Astrocyte (in vitro differentiated cells and primary cell): ENCODE results near the gene THBS1.

Source experiments
- EZH2 ChIP-seq: IDR thresholded peaks from 2 replicates; pipeline ENCODE4 v1.6.1; 2012; ENCODE audit warnings: mild to moderate bottlenecking, low read length, inconsistent platforms; ENCODE audit not compliant: insufficient read depth
- TF ChIP-seq, protein P1 (sequence below): IDR thresholded peaks from 2 replicates; pipeline ENCODE4 v1.5.1; 2011; ENCODE audit warnings: low read depth, mild to moderate bottlenecking, inconsistent platforms, low read length, moderate library complexity; ENCODE audit not compliant: insufficient read depth

DNA sequence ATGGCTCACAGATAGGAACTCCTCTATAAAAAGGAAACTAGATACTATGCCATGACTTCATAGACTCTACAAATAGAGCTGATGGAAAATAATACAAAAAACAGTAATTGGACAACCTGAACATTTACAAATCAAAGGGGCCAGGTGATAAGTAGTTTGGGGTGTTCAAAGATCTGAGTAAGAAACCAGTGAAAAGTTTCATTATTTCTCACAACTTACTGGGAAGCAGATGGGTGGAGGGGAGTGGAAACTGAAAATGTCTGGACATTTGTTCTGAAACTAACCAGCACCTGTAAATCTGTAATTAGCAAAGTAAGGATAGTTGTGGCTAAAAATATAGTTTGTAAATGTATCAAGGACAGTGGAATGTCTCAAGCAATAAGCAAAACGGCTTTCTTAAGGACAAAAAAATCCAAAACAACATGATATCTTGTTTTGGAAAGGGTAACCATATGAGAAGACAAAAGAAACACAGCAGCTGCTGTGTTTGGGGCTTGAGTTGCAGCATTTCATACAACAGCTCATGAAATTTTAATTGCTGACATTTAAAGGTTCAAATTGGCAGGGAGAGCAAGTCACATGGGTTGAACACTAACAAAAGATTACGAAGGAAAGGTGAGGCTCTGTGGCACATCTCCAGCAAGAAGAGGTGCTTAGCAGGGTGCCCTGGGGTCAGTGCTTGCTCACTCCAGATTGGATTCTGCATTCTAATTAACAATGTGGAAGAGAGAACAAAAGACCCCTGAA lies 26.8 kb upstream of the THBS1 start:
- TF ChIP-seq, protein P1, sequence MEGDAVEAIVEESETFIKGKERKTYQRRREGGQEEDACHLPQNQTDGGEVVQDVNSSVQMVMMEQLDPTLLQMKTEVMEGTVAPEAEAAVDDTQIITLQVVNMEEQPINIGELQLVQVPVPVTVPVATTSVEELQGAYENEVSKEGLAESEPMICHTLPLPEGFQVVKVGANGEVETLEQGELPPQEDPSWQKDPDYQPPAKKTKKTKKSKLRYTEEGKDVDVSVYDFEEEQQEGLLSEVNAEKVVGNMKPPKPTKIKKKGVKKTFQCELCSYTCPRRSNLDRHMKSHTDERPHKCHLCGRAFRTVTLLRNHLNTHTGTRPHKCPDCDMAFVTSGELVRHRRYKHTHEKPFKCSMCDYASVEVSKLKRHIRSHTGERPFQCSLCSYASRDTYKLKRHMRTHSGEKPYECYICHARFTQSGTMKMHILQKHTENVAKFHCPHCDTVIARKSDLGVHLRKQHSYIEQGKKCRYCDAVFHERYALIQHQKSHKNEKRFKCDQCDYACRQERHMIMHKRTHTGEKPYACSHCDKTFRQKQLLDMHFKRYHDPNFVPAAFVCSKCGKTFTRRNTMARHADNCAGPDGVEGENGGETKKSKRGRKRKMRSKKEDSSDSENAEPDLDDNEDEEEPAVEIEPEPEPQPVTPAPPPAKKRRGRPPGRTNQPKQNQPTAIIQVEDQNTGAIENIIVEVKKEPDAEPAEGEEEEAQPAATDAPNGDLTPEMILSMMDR, result no peak
- no peak for TF ChIP-seq EZH2
